Measurements from ENCODE around the gene PTGER2.

PTGER2 gene

DNA sequence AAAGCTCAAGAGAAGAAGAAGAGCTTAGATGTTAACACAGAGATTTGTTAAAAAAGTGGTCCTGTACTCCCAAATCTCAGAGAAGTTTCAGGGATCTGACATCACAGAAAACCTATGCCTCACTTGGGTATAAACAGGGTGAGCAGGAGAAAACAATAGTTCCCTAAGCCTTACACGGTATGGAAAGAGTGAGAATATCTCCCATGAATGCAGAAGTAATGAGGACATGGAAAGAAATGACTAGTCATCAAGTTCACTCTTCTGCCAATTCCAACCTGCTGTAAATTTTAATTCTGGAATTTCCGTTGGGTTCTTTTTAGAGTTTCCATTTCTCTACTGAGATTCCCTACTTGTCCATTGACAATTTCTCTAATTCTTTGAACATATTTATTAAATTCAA lies 6.2 kb upstream of the PTGER2 start:
- no peak overlapping the region for H3K4me3 ChIP-seq (ENCODE audit: low read length)
- H3K27ac ChIP-seq (ENCODE audit: low read length) = no peak overlapping the region
- H3K9me3 ChIP-seq (ENCODE audit: control insufficient read depth, low read depth, low read length) = no peaks in the 10 kb centered on the region
- H3K27me3 ChIP-seq (ENCODE audit: control insufficient read depth, insufficient read depth, low read length) = peaks cover 19% of the 10 kb centered on the region
- H3K4me1 ChIP-seq (ENCODE audit: control insufficient read depth, low read depth, low read length) = no peaks in the 10 kb centered on the region
- no peak overlapping the region for H3K9ac ChIP-seq (ENCODE audit: low read length)
- H3K36me3 ChIP-seq (ENCODE audit: control insufficient read depth, low read depth, low read length) = no peaks in the 10 kb centered on the region

DNA sequence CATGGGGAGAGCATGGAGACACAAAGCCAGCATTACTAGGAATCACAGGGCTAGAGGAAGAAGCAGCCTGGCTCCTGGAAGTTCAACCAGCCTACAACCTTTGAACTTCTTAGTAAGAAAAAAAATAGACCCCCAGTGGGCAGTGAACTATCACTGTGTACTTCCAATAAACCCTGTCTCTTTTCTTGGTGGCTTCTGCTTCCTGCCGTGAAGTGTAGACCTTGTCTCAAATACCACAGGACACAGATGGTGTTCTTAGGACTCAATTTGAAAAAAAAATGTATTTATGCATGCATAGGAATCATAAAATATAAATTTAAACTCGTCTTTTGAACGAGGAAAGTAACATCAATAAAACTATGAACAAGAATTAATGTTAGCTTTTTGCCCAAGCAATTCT lies 3.6 kb upstream of the PTGER2 start:
- H3K36me3 ChIP-seq (ENCODE audit: control insufficient read depth, low read depth, low read length) = no peaks in the 10 kb centered on the region
- no peak overlapping the region for H3K27ac ChIP-seq (ENCODE audit: low read length)
- H3K9ac ChIP-seq (ENCODE audit: low read length) = no peak overlapping the region
- peaks cover 6% of the 10 kb centered on the region for H3K4me1 ChIP-seq (ENCODE audit: control insufficient read depth, low read depth, low read length)
- H3K27me3 ChIP-seq (ENCODE audit: control insufficient read depth, insufficient read depth, low read length) = peaks cover 45% of the 10 kb centered on the region
- no peaks in the 10 kb centered on the region for H3K9me3 ChIP-seq (ENCODE audit: control insufficient read depth, low read depth, low read length)
- H3K4me3 ChIP-seq (ENCODE audit: low read length) = no peak overlapping the region

DNA sequence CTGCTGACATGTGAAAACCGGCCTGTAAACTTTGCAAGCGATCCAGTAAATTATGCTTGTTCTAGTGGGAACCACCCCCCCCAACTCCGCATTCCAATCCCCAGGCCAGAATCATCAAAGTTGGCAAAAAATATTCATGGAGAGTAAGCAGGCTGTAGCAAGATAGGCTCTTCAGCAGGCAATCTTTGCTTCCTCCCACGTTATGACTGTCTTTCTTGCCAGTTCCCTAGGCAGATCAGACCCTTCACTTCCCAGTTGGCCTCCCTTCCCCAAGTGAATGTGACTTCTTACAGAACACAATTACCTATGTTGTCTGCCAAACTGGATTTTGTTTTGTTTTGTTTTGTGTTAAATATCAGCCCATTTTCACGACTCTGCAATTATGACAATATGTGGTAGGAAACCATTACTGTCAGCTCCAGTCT lies 1.2 kb upstream of the PTGER2 start:
- Histone ChIP-seq H3K4me1 (ENCODE audit: control insufficient read depth, low read depth, low read length) (peaks cover 8% of the 10 kb centered on the region), H3K36me3 (ENCODE audit: control insufficient read depth, low read depth, low read length) (no peaks in the 10 kb centered on the region), H3K27me3 (ENCODE audit: control insufficient read depth, insufficient read depth, low read length) (peaks cover 69% of the 10 kb centered on the region), H3K27ac (ENCODE audit: low read length) (no peak overlapping the region), H3K9ac (ENCODE audit: low read length) (no peak overlapping the region), H3K9me3 (ENCODE audit: control insufficient read depth, low read depth, low read length) (no peaks in the 10 kb centered on the region), H3K4me3 (ENCODE audit: low read length) (no peak overlapping the region)

DNA sequence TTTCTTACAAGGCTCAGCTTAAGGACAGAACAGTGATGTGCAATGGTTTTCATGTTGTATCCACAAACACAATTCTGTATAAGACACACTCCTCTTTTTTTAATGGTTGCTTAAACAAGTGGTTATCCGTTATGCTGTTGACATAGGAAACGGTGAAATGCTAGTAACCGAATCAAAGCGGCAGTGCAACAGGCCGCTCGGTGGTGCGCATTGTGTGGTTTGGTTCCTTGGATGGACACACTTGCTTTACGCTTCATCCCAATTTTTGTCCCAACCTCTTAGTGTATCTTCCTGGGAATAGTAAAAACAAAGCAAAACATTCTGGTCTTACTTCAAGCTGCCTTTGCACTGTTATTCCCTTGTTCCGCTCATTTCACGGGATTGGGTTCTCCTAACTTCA lies 650 bp upstream of the PTGER2 start:
- Histone ChIP-seq H3K27ac (ENCODE audit: low read length) (no peak overlapping the region), H3K27me3 (ENCODE audit: control insufficient read depth, insufficient read depth, low read length) (peaks cover 70% of the 10 kb centered on the region), H3K4me3 (ENCODE audit: low read length) (peak overlapping the region; percentile 72), H3K9ac (ENCODE audit: low read length) (no peak overlapping the region), H3K4me1 (ENCODE audit: control insufficient read depth, low read depth, low read length) (peaks cover 8% of the 10 kb centered on the region), H3K36me3 (ENCODE audit: control insufficient read depth, low read depth, low read length) (no peaks in the 10 kb centered on the region), H3K9me3 (ENCODE audit: control insufficient read depth, low read depth, low read length) (no peaks in the 10 kb centered on the region)

- peak overlapping the region; percentile 72 for H3K4me3 ChIP-seq (ENCODE audit: low read length)
- H3K27me3 ChIP-seq (ENCODE audit: control insufficient read depth, insufficient read depth, low read length) = peaks cover 70% of the 10 kb centered on the region
- H3K4me1 ChIP-seq (ENCODE audit: control insufficient read depth, low read depth, low read length) = peaks cover 8% of the 10 kb centered on the region
- no peak overlapping the region for H3K9ac ChIP-seq (ENCODE audit: low read length)
- H3K9me3 ChIP-seq (ENCODE audit: control insufficient read depth, low read depth, low read length) = no peaks in the 10 kb centered on the region
- H3K27ac ChIP-seq (ENCODE audit: low read length) = no peak overlapping the region
- no peaks in the 10 kb centered on the region for H3K36me3 ChIP-seq (ENCODE audit: control insufficient read depth, low read depth, low read length)
Observed at GRCh38 chr14:52314595-52315354, 663 bp downstream of the PTGER2 start.

- peak overlapping the region; percentile 72 for H3K4me3 ChIP-seq (ENCODE audit: low read length)
- H3K9ac ChIP-seq (ENCODE audit: low read length) = no peak overlapping the region
- H3K36me3 ChIP-seq (ENCODE audit: control insufficient read depth, low read depth, low read length) = no peaks in the 10 kb centered on the region
- no peak overlapping the region for H3K27ac ChIP-seq (ENCODE audit: low read length)
- H3K27me3 ChIP-seq (ENCODE audit: control insufficient read depth, insufficient read depth, low read length) = peaks cover 70% of the 10 kb centered on the region
- H3K4me1 ChIP-seq (ENCODE audit: control insufficient read depth, low read depth, low read length) = peaks cover 8% of the 10 kb centered on the region
- no peaks in the 10 kb centered on the region for H3K9me3 ChIP-seq (ENCODE audit: control insufficient read depth, low read depth, low read length)
Observed at GRCh38 chr14:52315355-52315718, 1.2 kb downstream of the PTGER2 start.

DNA sequence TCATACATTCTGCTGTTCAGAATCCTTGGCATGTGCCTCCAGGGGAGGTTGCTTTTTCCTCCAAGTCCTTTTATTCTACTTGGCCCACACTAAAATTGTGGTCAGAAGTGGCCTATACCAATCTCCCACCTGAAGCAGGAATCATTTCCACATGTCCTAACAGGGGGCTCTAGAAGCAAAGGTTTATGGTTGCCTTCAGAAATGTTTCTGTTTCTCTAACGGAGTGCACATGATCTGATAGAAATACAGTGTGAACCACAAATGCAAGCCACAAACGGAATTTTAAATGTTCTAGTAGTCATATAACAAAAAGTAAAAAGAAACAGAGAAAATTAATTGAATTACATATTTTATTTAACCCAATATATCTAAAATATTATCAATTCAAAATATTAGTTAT lies 4.0 kb downstream of the PTGER2 start:
- H3K9ac ChIP-seq (ENCODE audit: low read length) = no peak overlapping the region
- H3K36me3 ChIP-seq (ENCODE audit: control insufficient read depth, low read depth, low read length) = no peaks in the 10 kb centered on the region
- H3K4me1 ChIP-seq (ENCODE audit: control insufficient read depth, low read depth, low read length) = peaks cover 8% of the 10 kb centered on the region
- no peak overlapping the region for H3K27ac ChIP-seq (ENCODE audit: low read length)
- H3K27me3 ChIP-seq (ENCODE audit: control insufficient read depth, insufficient read depth, low read length) = peaks cover 49% of the 10 kb centered on the region
- H3K9me3 ChIP-seq (ENCODE audit: control insufficient read depth, low read depth, low read length) = peaks cover 5% of the 10 kb centered on the region
- H3K4me3 ChIP-seq (ENCODE audit: low read length) = no peak overlapping the region

- Histone ChIP-seq H3K4me1 (ENCODE audit: control insufficient read depth, low read depth, low read length) (peaks cover 5% of the 10 kb centered on the region), H3K36me3 (ENCODE audit: control insufficient read depth, low read depth, low read length) (no peaks in the 10 kb centered on the region), H3K27me3 (ENCODE audit: control insufficient read depth, insufficient read depth, low read length) (peaks cover 40% of the 10 kb centered on the region), H3K9ac (ENCODE audit: low read length) (no peak overlapping the region), H3K4me3 (ENCODE audit: low read length) (no peak overlapping the region), H3K27ac (ENCODE audit: low read length) (no peak overlapping the region), H3K9me3 (ENCODE audit: control insufficient read depth, low read depth, low read length) (peaks cover 5% of the 10 kb centered on the region)
Observed at GRCh38 chr14:52318826-52319645, 4.9 kb downstream of the PTGER2 start.

GRCh38 chr14:52319919-52320318 lies 5.8 kb downstream of the PTGER2 start:
- peaks cover 5% of the 10 kb centered on the region for H3K4me1 ChIP-seq (ENCODE audit: control insufficient read depth, low read depth, low read length)
- H3K9me3 ChIP-seq (ENCODE audit: control insufficient read depth, low read depth, low read length) = peaks cover 5% of the 10 kb centered on the region
- H3K27ac ChIP-seq (ENCODE audit: low read length) = no peak overlapping the region
- H3K36me3 ChIP-seq (ENCODE audit: control insufficient read depth, low read depth, low read length) = no peaks in the 10 kb centered on the region
- no peak overlapping the region for H3K9ac ChIP-seq (ENCODE audit: low read length)
- H3K4me3 ChIP-seq (ENCODE audit: low read length) = no peak overlapping the region
- peaks cover 31% of the 10 kb centered on the region for H3K27me3 ChIP-seq (ENCODE audit: control insufficient read depth, insufficient read depth, low read length)

- no peaks in the 10 kb centered on the region for H3K4me1 ChIP-seq (ENCODE audit: control insufficient read depth, low read depth, low read length)
- H3K27ac ChIP-seq (ENCODE audit: low read length) = no peak overlapping the region
- no peaks in the 10 kb centered on the region for H3K36me3 ChIP-seq (ENCODE audit: control insufficient read depth, low read depth, low read length)
- no peak overlapping the region for H3K9ac ChIP-seq (ENCODE audit: low read length)
- H3K9me3 ChIP-seq (ENCODE audit: control insufficient read depth, low read depth, low read length) = peaks cover 5% of the 10 kb centered on the region
- no peaks in the 10 kb centered on the region for H3K27me3 ChIP-seq (ENCODE audit: control insufficient read depth, insufficient read depth, low read length)
- no peak overlapping the region for H3K4me3 ChIP-seq (ENCODE audit: low read length)
Observed at GRCh38 chr14:52325126-52325525, 11.0 kb downstream of the PTGER2 start.

GRCh38 chr14:52325630-52326029 lies 11.5 kb downstream of the PTGER2 start:
- peaks cover 5% of the 10 kb centered on the region for H3K9me3 ChIP-seq (ENCODE audit: control insufficient read depth, low read depth, low read length)
- H3K27ac ChIP-seq (ENCODE audit: low read length) = no peak overlapping the region
- H3K36me3 ChIP-seq (ENCODE audit: control insufficient read depth, low read depth, low read length) = no peaks in the 10 kb centered on the region
- no peaks in the 10 kb centered on the region for H3K4me1 ChIP-seq (ENCODE audit: control insufficient read depth, low read depth, low read length)
- no peak overlapping the region for H3K4me3 ChIP-seq (ENCODE audit: low read length)
- no peaks in the 10 kb centered on the region for H3K27me3 ChIP-seq (ENCODE audit: control insufficient read depth, insufficient read depth, low read length)
- H3K9ac ChIP-seq (ENCODE audit: low read length) = no peak overlapping the region

Measured in iPS-18a (cell line).